ENCODE data around the gene COQ10A.
A peak's percentile ranks its signal among the peaks of the same experiment; 100 is the strongest.

The COQ10A gene

GRCh38 chr12:56300644-56301464 lies 34.1 kb downstream of the COQ10A start:
- Histone ChIP-seq H4K20me1 (ENCODE audit: insufficient read depth, low read length) (0 out of 2 replicates have a peak, but pooled peaks cover 3% of the 10 kb centered on the region), H3K4me3 (ENCODE audit: low read length) (peak overlapping the region; percentile 85), H3K4me2 (ENCODE audit: low read length) (peak overlapping the region; percentile 100), H2AFZ (ENCODE audit: low read depth, low read length) (peak overlapping the region; percentile 90; the same call in 1 of the 2 replicates), H3K79me2 (ENCODE audit: low read length) (peaks cover 48% of the 10 kb centered on the region), H3K36me3 (replicated peaks; ENCODE audit: low read depth, low read length) (peaks cover 10% of the 10 kb centered on the region), H3K9ac (ENCODE audit: low read length) (peak overlapping the region; percentile 87), H3K27me3 (ENCODE audit: low read depth, low read length) (no peaks in the 10 kb centered on the region), H3K27ac (ENCODE audit: low read length) (peak overlapping the region; percentile 76), H3K4me1 (ENCODE audit: low read length) (peaks cover 52% of the 10 kb centered on the region), H3K9me3 (ENCODE audit: insufficient read depth, low read length) (no peaks in the 10 kb centered on the region)
- TF ChIP-seq CTCF (IDR thresholded peaks at IDR 0.05; ENCODE audit: low read depth, low read length) = no peak

GRCh38 chr12:56304276-56304675 lies 37.5 kb downstream of the COQ10A start:
- H3K27ac ChIP-seq (ENCODE audit: low read length) = no peak overlapping the region
- no peak overlapping the region for H3K4me3 ChIP-seq (ENCODE audit: low read length)

DNA sequence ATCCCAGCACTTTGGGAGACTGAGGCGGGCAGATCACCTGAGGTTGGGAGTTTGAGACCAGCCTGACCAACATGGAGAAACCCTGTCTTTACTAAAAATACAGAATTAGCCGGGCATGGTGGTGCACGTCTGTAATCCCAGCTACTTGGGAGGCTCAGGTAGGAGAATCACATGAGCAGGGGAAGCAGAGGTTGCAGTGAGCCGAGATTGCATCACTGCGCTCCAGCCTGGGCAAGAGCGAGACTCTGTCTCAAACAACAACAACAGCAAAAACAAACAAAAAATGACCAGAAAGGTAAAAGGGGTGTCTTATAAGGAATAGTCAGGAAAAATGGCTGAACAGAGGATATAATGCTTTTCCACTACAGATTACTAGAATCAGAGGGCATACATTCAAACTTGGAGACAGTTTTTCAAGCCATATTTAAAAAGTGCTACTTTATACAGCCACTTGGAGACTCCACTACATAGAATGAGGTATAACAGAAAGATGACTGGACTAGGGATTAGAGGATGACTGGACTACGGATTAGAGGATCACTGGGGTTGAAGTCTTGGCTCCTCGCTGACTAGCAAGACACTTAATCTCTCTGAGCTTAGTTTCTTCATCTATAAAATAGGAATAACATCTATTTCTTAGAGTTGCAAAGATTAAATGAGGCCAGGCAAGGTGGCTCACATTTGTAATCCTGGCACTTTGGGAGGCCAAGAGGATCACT lies 38.3 kb downstream of the COQ10A start:
- Histone ChIP-seq H3K27me3 (ENCODE audit: low read depth, low read length) (no peaks in the 10 kb centered on the region), H2AFZ (ENCODE audit: low read depth, low read length) (no peak overlapping the region), H3K9ac (ENCODE audit: low read length) (no peak overlapping the region), H3K4me3 (ENCODE audit: low read length) (no peak overlapping the region), H3K79me2 (ENCODE audit: low read length) (peaks cover 6% of the 10 kb centered on the region; the same call in 1 of the 2 replicates), H4K20me1 (ENCODE audit: insufficient read depth, low read length) (no peaks in the 10 kb centered on the region), H3K36me3 (replicated peaks; ENCODE audit: low read depth, low read length) (peaks cover 12% of the 10 kb centered on the region), H3K4me1 (ENCODE audit: low read length) (peaks cover 21% of the 10 kb centered on the region), H3K27ac (ENCODE audit: low read length) (no peak overlapping the region), H3K9me3 (ENCODE audit: insufficient read depth, low read length) (no peaks in the 10 kb centered on the region), H3K4me2 (ENCODE audit: low read length) (no peak overlapping the region)
- TF ChIP-seq EZH2phosphoT487 (IDR thresholded peaks at IDR 0.05; ENCODE audit: low read depth) = no peak
- TF ChIP-seq CTCF (IDR thresholded peaks at IDR 0.05; ENCODE audit: low read depth, low read length) = no peak

More at GRCh38 chr12:56304276-56304675, 37.5 kb downstream of the COQ10A start:
- H3K36me3 ChIP-seq (replicated peaks; ENCODE audit: low read depth, low read length) = peaks cover 7% of the 10 kb centered on the region
- no peak overlapping the region for H2AFZ ChIP-seq (ENCODE audit: low read depth, low read length)
- TF ChIP-seq CTCF (IDR thresholded peaks at IDR 0.05; ENCODE audit: low read depth, low read length) (no peak), EZH2phosphoT487 (IDR thresholded peaks at IDR 0.05; ENCODE audit: low read depth) (no peak)
- no peaks in the 10 kb centered on the region for H3K9me3 ChIP-seq (ENCODE audit: insufficient read depth, low read length)
- peaks cover 14% of the 10 kb centered on the region for H3K79me2 ChIP-seq (ENCODE audit: low read length)
- H3K4me2 ChIP-seq (ENCODE audit: low read length) = no peak overlapping the region
- no peaks in the 10 kb centered on the region for H3K27me3 ChIP-seq (ENCODE audit: low read depth, low read length)
- no peak overlapping the region for H3K9ac ChIP-seq (ENCODE audit: low read length)
- peaks cover 21% of the 10 kb centered on the region for H3K4me1 ChIP-seq (ENCODE audit: low read length)
- no peaks in the 10 kb centered on the region for H4K20me1 ChIP-seq (ENCODE audit: insufficient read depth, low read length)
